Neutrophil (primary cell): Measurements from ENCODE around the gene BCAS1.

Experiments used
- H3K27ac ChIP-seq: fragments of 200-600 bp; sonication (generic); 2 replicates; pipeline ENCODE4 v1.5.1; 2016; ENCODE audit warnings: mild to moderate bottlenecking, moderate library complexity
- H3K27me3 ChIP-seq: fragments of 200-600 bp; sonication (generic); 2 replicates; pipeline ENCODE4 v1.6.0; 2016; ENCODE audit warnings: mild to moderate bottlenecking
- H3K36me3 ChIP-seq: fragments of 200-600 bp; sonication (generic); 2 replicates; pipeline ENCODE4 v1.5.1; 2017
- H3K4me1 ChIP-seq, 2 experiments: fragments of 200-600 bp in 1 of 2; sonication (generic) in 1 of 2; 1 replicate in 1 of 2; 2 replicates in 1 of 2; pipeline versions ENCODE4 v1.5.1 to v1.6.1; 2013 to 2016; ENCODE audit warnings: low read depth in 1 of 2, low read length in 1 of 2, mild to moderate bottlenecking in 1 of 2, moderate library complexity in 1 of 2; ENCODE audit not compliant: control insufficient read depth in 1 of 2, insufficient read depth in 1 of 2
- H3K4me3 ChIP-seq, 2 experiments: fragments of 200-600 bp in 1 of 2; sonication (generic) in 1 of 2; 1 replicate in 1 of 2; 2 replicates in 1 of 2; pipeline ENCODE4 v1.5.1; 2013 to 2016; ENCODE audit warnings: low read depth in 1 of 2, low read length in 1 of 2, mild to moderate bottlenecking in 1 of 2, moderate library complexity in 1 of 2
- H3K9me3 ChIP-seq: fragments of 200-600 bp; sonication (generic); 2 replicates; pipeline ENCODE4 v1.5.1; 2016
- CTCF ChIP-seq: fragments of 200-600 bp; sonication (generic); IDR thresholded peaks from 2 replicates; pipeline ENCODE4 v1.5.1; 2016; ENCODE audit warnings: antibody characterized with exemption

Gene BCAS1

DNA sequence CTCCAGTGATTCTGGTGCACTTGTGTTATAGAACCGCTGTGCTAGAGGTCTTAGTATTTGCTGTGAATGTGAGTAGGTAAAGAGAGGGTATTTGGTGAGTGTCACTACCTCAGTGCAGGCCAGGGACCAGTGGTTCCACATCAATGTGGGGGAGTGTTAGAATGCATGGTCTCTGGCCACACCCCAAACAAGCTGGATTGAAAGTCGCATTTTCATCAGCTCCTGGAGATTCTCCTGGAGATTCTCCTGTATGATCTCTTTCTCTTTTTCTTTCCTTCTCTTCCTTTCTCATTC lies 26.8 kb upstream of the BCAS1 start:
- TF ChIP-seq CTCF, result no peak
- H3K4me3 ChIP-seq, result no peak overlapping the region
- no peaks in the 10 kb centered on the region for H3K27me3 ChIP-seq
- H3K36me3 ChIP-seq, result no peaks in the 10 kb centered on the region
- no peaks in the 10 kb centered on the region for H3K9me3 ChIP-seq
- peaks cover 10 to 12% of the 10 kb centered on the region in 2 experiments for H3K4me1 ChIP-seq
- no peak overlapping the region for H3K27ac ChIP-seq

DNA sequence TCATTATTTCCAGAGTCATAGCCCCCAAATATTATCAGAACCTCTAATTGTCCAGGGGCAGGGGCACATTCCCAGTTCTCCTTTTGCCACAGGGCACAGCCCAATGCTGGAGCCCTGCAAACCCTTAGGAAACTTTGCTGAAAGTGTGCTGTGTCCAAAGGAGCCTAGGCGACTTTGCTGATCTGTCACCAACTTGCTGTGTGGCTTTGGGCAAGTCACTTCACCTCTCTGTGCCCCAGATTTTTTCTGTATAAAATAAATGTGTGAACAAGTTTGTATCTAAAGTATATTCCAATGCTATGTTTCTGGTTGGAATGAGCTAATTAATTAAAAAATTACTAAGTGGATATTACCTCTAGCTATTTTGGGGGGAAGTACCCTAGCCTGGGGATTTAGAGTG lies 25.4 kb upstream of the BCAS1 start:
- peaks cover 10 to 12% of the 10 kb centered on the region in 2 experiments for H3K4me1 ChIP-seq
- no peak overlapping the region for H3K27ac ChIP-seq
- no peaks in the 10 kb centered on the region for H3K27me3 ChIP-seq
- H3K9me3 ChIP-seq, result no peaks in the 10 kb centered on the region
- H3K4me3 ChIP-seq, result no peak overlapping the region
- no peaks in the 10 kb centered on the region for H3K36me3 ChIP-seq
- TF ChIP-seq CTCF, result no peak

- Histone ChIP-seq H3K27me3 (no peaks in the 10 kb centered on the region), H3K27ac (no peak overlapping the region)
- TF ChIP-seq CTCF, result no peak
Observed at GRCh38 chr20:54094268-54094580, 23.8 kb upstream of the BCAS1 start.

DNA sequence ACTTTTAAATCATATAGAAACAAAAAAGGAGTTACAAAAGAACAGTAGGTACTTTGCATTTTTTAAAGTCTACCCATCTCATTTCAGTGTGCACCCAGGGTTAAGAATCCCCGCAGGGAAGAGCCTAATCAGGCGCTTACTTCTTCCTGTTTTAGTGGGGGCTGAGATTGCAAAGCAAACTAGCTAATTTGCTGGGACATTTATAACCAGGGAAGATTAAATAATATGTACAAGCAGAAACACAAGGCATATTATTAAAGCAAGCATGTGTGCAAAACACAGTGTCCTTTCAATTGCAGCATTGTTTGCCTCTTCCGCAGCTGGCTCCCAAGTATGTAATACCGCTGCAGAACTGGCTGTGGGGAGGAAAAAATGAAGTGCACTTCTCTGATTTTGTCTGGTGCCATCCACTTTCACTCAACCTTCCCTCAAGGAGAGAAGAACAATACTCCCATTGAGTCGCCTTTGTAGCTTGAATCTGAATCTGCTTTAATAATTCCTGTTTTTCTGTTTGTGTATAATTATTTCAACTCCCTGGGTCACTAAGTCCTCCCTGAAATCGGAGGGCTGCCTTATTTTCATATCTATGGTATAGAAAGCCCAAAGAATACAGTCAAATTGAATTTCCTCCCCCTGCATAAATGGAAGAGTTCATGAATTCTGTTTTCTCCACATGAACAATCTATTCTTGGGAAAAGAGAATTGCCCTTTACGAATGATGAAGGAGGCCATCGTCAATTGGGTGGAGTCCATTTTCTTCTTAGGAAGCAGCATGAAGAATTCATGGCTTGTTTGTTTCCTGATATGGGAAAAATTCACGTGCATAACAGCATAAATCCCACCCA lies 23.3 kb upstream of the BCAS1 start:
- H3K9me3 ChIP-seq, result no peaks in the 10 kb centered on the region
- H3K27ac ChIP-seq, result no peak overlapping the region
- no peaks in the 10 kb centered on the region for H3K27me3 ChIP-seq
- peaks cover 7 to 9% of the 10 kb centered on the region in 2 experiments for H3K4me1 ChIP-seq
- H3K36me3 ChIP-seq, result no peaks in the 10 kb centered on the region
- no peak overlapping the region for H3K4me3 ChIP-seq
- no peak for TF ChIP-seq CTCF

More at GRCh38 chr20:54094268-54094580, 23.8 kb upstream of the BCAS1 start:
- H3K4me1 ChIP-seq, result peaks cover 10 to 12% of the 10 kb centered on the region in 2 experiments
- H3K36me3 ChIP-seq, result no peaks in the 10 kb centered on the region
- H3K9me3 ChIP-seq, result no peaks in the 10 kb centered on the region
- no peak overlapping the region for H3K4me3 ChIP-seq

- no peaks in the 10 kb centered on the region for H3K36me3 ChIP-seq
- H3K4me3 ChIP-seq, result no peak overlapping the region
- H3K4me1 ChIP-seq, result no peaks in the 10 kb centered on the region
- H3K27ac ChIP-seq, result no peak overlapping the region
- no peaks in the 10 kb centered on the region for H3K9me3 ChIP-seq
- no peak for TF ChIP-seq CTCF
- H3K27me3 ChIP-seq, result no peaks in the 10 kb centered on the region
Observed at GRCh38 chr20:54092021-54092420, 21.6 kb upstream of the BCAS1 start.
